Endothelial cell of umbilical vein (primary cell): ENCODE measurements around the gene SPINT2. TPM values are rescaled to one million over a fixed set of nuclear protein-coding genes. Genes with fewer than 3 reads are reported as not detected.

ENCODE experiments used
- BruUV-seq: library from RNA; stranded (reverse); fragments of 400-500 nt; replicated peaks from 2 replicates; lab custom pipeline; 2021; lab: Mats Ljungman, UMichigan
- CTCF ChIA-PET: fragments of 300-600, 350-600 bp; sonication (Branson Sonifier 250); formaldehyde crosslinking; loops from one replicate; lab custom pipeline; 2021; ENCODE audit warnings: antibody characterized with exemption, inconsistent platforms; lab: Charles Lee
- POLR2A ChIA-PET: fragments of 300-600, 350-600 bp; sonication (Branson Sonifier 250); formaldehyde crosslinking; loops from one replicate; lab custom pipeline; 2021; ENCODE audit warnings: antibody characterized with exemption, inconsistent platforms; lab: Charles Lee
- DNase-seq: peaks from one replicate; pipeline ENCODE4 v3.0.0-alpha.2; 2011; ENCODE audit warnings: low read depth, low spot score
- FAIRE-seq: peaks from 2 replicates; lab custom pipeline; 2011; peaks lifted over from hg19 to GRCh38; lab: Jason Lieb, UNC
- H2AFZ ChIP-seq: 2 replicates; pipeline ENCODE4 v1.6.0; 2012; ENCODE audit warnings: low read depth, low read length, control low read depth, inconsistent platforms
- H3K27ac ChIP-seq: 2 replicates; pipeline ENCODE4 v1.5.1; 2011; ENCODE audit warnings: low read depth, mild to moderate bottlenecking, control low read depth, low read length, moderate library complexity; ENCODE audit not compliant: insufficient read depth
- H3K27me3 ChIP-seq, 2 experiments: 2 replicates each; pipeline versions ENCODE4 v1.6.0 to v1.6.1; 2011; ENCODE audit warnings: low read length in 2 of 2, mixed read lengths in 1 of 2; ENCODE audit not compliant: control insufficient read depth in 2 of 2, insufficient read depth in 2 of 2
- H3K36me3 ChIP-seq, 2 experiments: 2 replicates in 1 of 2; 3 replicates in 1 of 2; pipeline ENCODE4 v1.5.1; 2011; ENCODE audit warnings: low read length in 2 of 2, mild to moderate bottlenecking in 1 of 2, moderate library complexity in 1 of 2; ENCODE audit not compliant: control insufficient read depth in 2 of 2, insufficient read depth in 2 of 2; ENCODE audit errors: extremely low read depth in 1 of 2
- H3K4me1 ChIP-seq: 3 replicates; pipeline ENCODE4 v1.5.1; 2011; ENCODE audit warnings: mild to moderate bottlenecking, low read length; ENCODE audit not compliant: control insufficient read depth, insufficient read depth; ENCODE audit errors: extremely low read depth
- H3K4me2 ChIP-seq: 2 replicates; pipeline ENCODE4 v1.6.1; 2011; ENCODE audit warnings: low read length, control low read depth, mixed read lengths; ENCODE audit not compliant: insufficient read depth
- H3K4me3 ChIP-seq, 3 experiments: fragments of 200-600 bp in 1 of 3; sonication (generic), shearing (Covaris generic) in 1 of 3; replicated peaks in 1 of 3; 2 replicates each; pipeline ENCODE4 v1.5.1; 2011 to 2016; ENCODE audit warnings: control low read depth in 3 of 3, low read length in 3 of 3, mild to moderate bottlenecking in 2 of 3, inconsistent platforms in 1 of 3, low read depth in 1 of 3, moderate library complexity in 1 of 3; ENCODE audit not compliant: insufficient read depth in 1 of 3
- H3K79me2 ChIP-seq: 2 replicates; pipeline ENCODE4 v1.6.0; 2012; ENCODE audit warnings: low read length, inconsistent platforms; ENCODE audit not compliant: control insufficient read depth, insufficient read depth
- H3K9ac ChIP-seq: replicated peaks from 2 replicates; pipeline ENCODE3; 2011; ENCODE audit warnings: low read length, control low read depth; ENCODE audit not compliant: insufficient read depth; ENCODE audit errors: extremely low read depth
- H3K9me1 ChIP-seq: replicated peaks from 3 replicates; pipeline ENCODE4 v1.6.0; 2011; ENCODE audit warnings: mild to moderate bottlenecking, low read length; ENCODE audit not compliant: control insufficient read depth, insufficient read depth; ENCODE audit errors: extremely low read depth
- H3K9me3 ChIP-seq: replicated peaks from 2 replicates; pipeline ENCODE4 v1.5.1; 2012; ENCODE audit warnings: low read length, inconsistent platforms; ENCODE audit not compliant: control insufficient read depth, insufficient read depth
- H4K20me1 ChIP-seq: replicated peaks from 2 replicates; pipeline ENCODE3; 2011; ENCODE audit warnings: mild to moderate bottlenecking, low read length; ENCODE audit not compliant: control insufficient read depth, insufficient read depth; ENCODE audit errors: extremely low read depth
- EZH2 ChIP-seq: IDR thresholded peaks from 2 replicates; pipeline ENCODE4 v1.6.1; 2012; ENCODE audit warnings: borderline replicate concordance, low read depth, mild to moderate bottlenecking, moderate library complexity, low read length, inconsistent platforms; ENCODE audit not compliant: severe bottlenecking
- FOS ChIP-seq: IDR thresholded peaks from 2 replicates; pipeline ENCODE4 v1.6.1; 2011; ENCODE audit warnings: mild to moderate bottlenecking, low read length, moderate library complexity, borderline replicate concordance; ENCODE audit not compliant: insufficient read depth
- GATA2 ChIP-seq: IDR thresholded peaks from 2 replicates; pipeline ENCODE4 v1.7.0; 2011; ENCODE audit warnings: low read depth, mild to moderate bottlenecking, moderate library complexity, mixed read lengths, low read length; ENCODE audit not compliant: insufficient read length, insufficient read depth
- JUN ChIP-seq: IDR thresholded peaks from 2 replicates; pipeline ENCODE4 v1.6.1; 2011; ENCODE audit warnings: borderline replicate concordance, low read depth; ENCODE audit not compliant: insufficient read length, insufficient read depth
- MYC ChIP-seq: IDR thresholded peaks from one replicate; pipeline ENCODE4 v1.6.1; 2011; ENCODE audit warnings: mild to moderate bottlenecking, low read depth, low read length
- POLR2A ChIP-seq: IDR thresholded peaks from 2 replicates; pipeline ENCODE4 v1.6.1; 2012; ENCODE audit warnings: low read depth, mild to moderate bottlenecking, control low read depth, low read length
- POLR2AphosphoS5 ChIP-seq: IDR thresholded peaks from 2 replicates; pipeline ENCODE4 v1.6.1; 2012; ENCODE audit warnings: low read depth, mild to moderate bottlenecking, control low read depth, low read length, moderate library complexity; ENCODE audit not compliant: insufficient read depth
- dilution Hi-C: fragments of 300-500 bp; cut with MboI; formaldehyde crosslinking; loops from one replicate; pipeline ENCODE4 v1.15.0; 2019; ENCODE audit warnings: low sequenced_read_pairs; ENCODE audit not compliant: extremely low pct_ligation_motif_present
- intact Hi-C: fragments of 100-400 bp; cut with micrococcal nuclease; formaldehyde crosslinking; loops from one replicate; pipeline ENCODE4 v1.10.0; 2022
- polyA plus RNA-seq, 4 experiments: library from polyadenylated mRNA; depleted of rRNA in 3 of 4; stranded (reverse) in 3 of 4; unstranded in 1 of 4; fragments of >200 nt; gene quantifications; 2 replicates each; pipeline versions ENCODE4 v1.2.1 to v1.2.3, GENCODE V29; 2011 to 2012; ENCODE audit warnings: missing spikeins in 1 of 4
- total RNA-seq: library from RNA; stranded (reverse); gene quantifications from 2 replicates; pipeline ENCODE4 v1.2.3, GENCODE V29; 2021
- TF ChIP-seq, protein P1 (sequence below), 2 donors: IDR thresholded peaks; 1 replicate in 1 of 2; 2 replicates in 1 of 2; pipeline ENCODE4 v1.5.1; 2011; ENCODE audit warnings: low read length in 2 of 2, mild to moderate bottlenecking in 2 of 2, moderate library complexity in 2 of 2, control low read depth in 1 of 2, inconsistent platforms in 1 of 2, low read depth in 1 of 2; ENCODE audit not compliant: insufficient read depth in 1 of 2; ENCODE audit errors: extremely low read depth in 1 of 2
- TF ChIP-seq, protein P2 (sequence below): IDR thresholded peaks from 2 replicates; pipeline ENCODE4 v1.6.1; 2011; ENCODE audit not compliant: insufficient read depth, insufficient read length

Gene SPINT2
- total and polyA plus RNA-seq, 2 donors (not counting 3 experiments of a cell fraction or from before 2014, with no cell fraction given) = 28.9 to 46.6 TPM

- Histone ChIP-seq H3K4me3 (no peak overlapping the region), H3K9me1 (no peaks in the 10 kb centered on the region), H3K9ac (no peak overlapping the region), H3K36me3 (no peaks in the 10 kb centered on the region), H3K4me2 (no peak overlapping the region), H3K27ac (no peak overlapping the region), H2AFZ (no peak overlapping the region), H3K27me3 (peaks cover 9 to 14% of the 10 kb centered on the region in 2 experiments), H3K79me2 (no peaks in the 10 kb centered on the region), H3K4me1 (peaks cover 12% of the 10 kb centered on the region), H4K20me1 (no peaks in the 10 kb centered on the region), H3K9me3 (no peaks in the 10 kb centered on the region)
- TF ChIP-seq POLR2AphosphoS5 (no peak), POLR2A (no peak), MYC (no peak), EZH2 (no peak), FOS (no peak), GATA2 (no peak), JUN (no peak)
- TF ChIP-seq, protein P1, sequence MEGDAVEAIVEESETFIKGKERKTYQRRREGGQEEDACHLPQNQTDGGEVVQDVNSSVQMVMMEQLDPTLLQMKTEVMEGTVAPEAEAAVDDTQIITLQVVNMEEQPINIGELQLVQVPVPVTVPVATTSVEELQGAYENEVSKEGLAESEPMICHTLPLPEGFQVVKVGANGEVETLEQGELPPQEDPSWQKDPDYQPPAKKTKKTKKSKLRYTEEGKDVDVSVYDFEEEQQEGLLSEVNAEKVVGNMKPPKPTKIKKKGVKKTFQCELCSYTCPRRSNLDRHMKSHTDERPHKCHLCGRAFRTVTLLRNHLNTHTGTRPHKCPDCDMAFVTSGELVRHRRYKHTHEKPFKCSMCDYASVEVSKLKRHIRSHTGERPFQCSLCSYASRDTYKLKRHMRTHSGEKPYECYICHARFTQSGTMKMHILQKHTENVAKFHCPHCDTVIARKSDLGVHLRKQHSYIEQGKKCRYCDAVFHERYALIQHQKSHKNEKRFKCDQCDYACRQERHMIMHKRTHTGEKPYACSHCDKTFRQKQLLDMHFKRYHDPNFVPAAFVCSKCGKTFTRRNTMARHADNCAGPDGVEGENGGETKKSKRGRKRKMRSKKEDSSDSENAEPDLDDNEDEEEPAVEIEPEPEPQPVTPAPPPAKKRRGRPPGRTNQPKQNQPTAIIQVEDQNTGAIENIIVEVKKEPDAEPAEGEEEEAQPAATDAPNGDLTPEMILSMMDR (IDR thresholded peaks at IDR 0.05; ENCODE audit: extremely low read depth in 1 of 2, insufficient read depth in 1 of 2, low read depth in 1 of 2, low read length in 2 of 2) = no peak
- TF ChIP-seq, protein P2, sequence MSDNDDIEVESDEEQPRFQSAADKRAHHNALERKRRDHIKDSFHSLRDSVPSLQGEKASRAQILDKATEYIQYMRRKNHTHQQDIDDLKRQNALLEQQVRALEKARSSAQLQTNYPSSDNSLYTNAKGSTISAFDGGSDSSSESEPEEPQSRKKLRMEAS = no peak
- no peak for FAIRE-seq
- BruUV-seq = no TSS peak
- dilution Hi-C loops = no loop called here
- ChIA-PET CTCF (interaction anchor here (0.7 to 3.6 kb wide), 12 partner anchors 8 to 325 kb away, joined by 3 to 28 read pairs (median 4); partner anchors contain the start of genes CATSPERG, GGN, KCNK6 and PSMD8), POLR2A (no interaction called here)
- no peak for DNase-seq
- intact Hi-C loops = loop anchor here (10.0 kb wide), 1 partner anchor 223 kb away; no protein-coding TSS in a partner anchor
Observed at GRCh38 chr19:38227287-38228004, 36.9 kb upstream of the SPINT2 start.
